Left ventricle myocardium inferior (tissue), 1 donor: ENCODE data around the gene WEE1. TPM values are rescaled to one million over a fixed set of nuclear protein-coding genes. Genes with fewer than 3 reads are reported as not detected.

Source experiments
- DNase-seq: peaks from one replicate; pipeline ENCODE4 v3.0.0-alpha.2; 2020
- H3K27ac ChIP-seq: fragments of 200-600 bp; replicated peaks from 2 replicates; pipeline ENCODE4 v1.8.0; 2021
- H3K27me3 ChIP-seq: fragments of 200-600 bp; 2 replicates; pipeline ENCODE4 v1.8.0; 2021; ENCODE audit warnings: low read depth
- H3K36me3 ChIP-seq: fragments of 200-600 bp; 2 replicates; pipeline ENCODE4 v1.8.0; 2021
- H3K4me1 ChIP-seq: fragments of 200-600 bp; 2 replicates; pipeline ENCODE4 v1.8.0; 2021
- H3K4me3 ChIP-seq: fragments of 200-600 bp; 2 replicates; pipeline ENCODE4 v1.8.0; 2021; ENCODE audit warnings: mild to moderate bottlenecking, moderate library complexity
- H3K9me3 ChIP-seq: fragments of 200-600 bp; replicated peaks from 2 replicates; pipeline ENCODE4 v1.8.0; 2021
- intact Hi-C: fragments of 100-400 bp; cut with micrococcal nuclease; formaldehyde crosslinking; loops from one replicate; pipeline ENCODE4 v1.11.0; 2022
- total RNA-seq: library from RNA; stranded (reverse); fragmentation: NEBNext Ultra II Directional; extraction: Animal tissue kit (Norgen Biotek cat#: 25700); gene quantifications from one replicate; pipeline ENCODE4 v1.2.1, GENCODE V29; 2021
- TF ChIP-seq, protein P1 (sequence below): fragments of 200-600 bp; IDR thresholded peaks from 2 replicates; pipeline ENCODE4 v1.8.0; 2021; ENCODE audit warnings: antibody characterized with exemption, mild to moderate bottlenecking, borderline replicate concordance
- donor health status: DM: no; HTN: yes; CAD: no; lungs with severe emphysema.

WEE1 gene
- total RNA-seq, 1 donor from 2014 or later: 41.8 TPM

DNA sequence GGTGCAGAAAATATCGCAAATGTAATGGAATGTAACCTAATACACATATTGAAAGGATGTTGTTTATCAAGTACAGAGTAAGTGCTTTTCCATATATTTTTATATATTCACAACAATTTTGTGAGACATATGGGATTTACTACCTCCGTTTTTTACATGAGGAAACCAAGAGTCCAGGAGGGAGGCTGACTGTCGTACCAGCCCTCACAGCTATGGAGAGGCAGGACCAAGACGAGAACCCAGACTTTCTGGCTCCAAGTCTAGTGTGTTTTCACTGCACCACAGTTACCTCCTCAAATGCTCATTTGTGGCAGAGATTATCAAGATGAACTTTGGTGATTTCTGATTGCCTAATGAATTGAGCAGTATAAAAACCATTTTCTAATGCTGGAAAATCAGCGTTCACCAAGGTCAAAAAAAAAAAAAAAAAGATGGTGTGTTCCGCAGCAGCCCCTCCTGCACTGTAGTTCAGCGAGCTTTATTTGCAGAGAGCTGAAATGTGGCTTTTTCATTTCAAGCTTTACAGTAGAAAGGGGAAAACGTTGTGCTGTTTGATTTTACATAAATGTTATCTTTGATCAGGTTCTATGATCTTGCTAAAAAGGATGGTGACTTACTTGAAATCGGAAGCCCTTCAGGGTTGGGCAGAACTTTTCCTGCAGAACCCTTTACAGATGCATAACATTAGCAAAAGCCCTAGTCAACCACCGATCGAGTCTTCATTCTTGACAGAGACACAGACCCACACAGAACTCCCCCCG is 44.7 kb upstream of the WEE1 start:
- Histone ChIP-seq H3K9me3 (no peaks in the 10 kb centered on the region), H3K36me3 (peaks cover 23% of the 10 kb centered on the region), H3K27me3 (no peaks in the 10 kb centered on the region), H3K4me3 (no peak overlapping the region), H3K4me1 (peaks cover 36% of the 10 kb centered on the region), H3K27ac (peak overlapping the region; percentile 42)
- DNase-seq: no peak
- intact Hi-C loops: no loop called here
- TF ChIP-seq, protein P1, sequence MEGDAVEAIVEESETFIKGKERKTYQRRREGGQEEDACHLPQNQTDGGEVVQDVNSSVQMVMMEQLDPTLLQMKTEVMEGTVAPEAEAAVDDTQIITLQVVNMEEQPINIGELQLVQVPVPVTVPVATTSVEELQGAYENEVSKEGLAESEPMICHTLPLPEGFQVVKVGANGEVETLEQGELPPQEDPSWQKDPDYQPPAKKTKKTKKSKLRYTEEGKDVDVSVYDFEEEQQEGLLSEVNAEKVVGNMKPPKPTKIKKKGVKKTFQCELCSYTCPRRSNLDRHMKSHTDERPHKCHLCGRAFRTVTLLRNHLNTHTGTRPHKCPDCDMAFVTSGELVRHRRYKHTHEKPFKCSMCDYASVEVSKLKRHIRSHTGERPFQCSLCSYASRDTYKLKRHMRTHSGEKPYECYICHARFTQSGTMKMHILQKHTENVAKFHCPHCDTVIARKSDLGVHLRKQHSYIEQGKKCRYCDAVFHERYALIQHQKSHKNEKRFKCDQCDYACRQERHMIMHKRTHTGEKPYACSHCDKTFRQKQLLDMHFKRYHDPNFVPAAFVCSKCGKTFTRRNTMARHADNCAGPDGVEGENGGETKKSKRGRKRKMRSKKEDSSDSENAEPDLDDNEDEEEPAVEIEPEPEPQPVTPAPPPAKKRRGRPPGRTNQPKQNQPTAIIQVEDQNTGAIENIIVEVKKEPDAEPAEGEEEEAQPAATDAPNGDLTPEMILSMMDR: no peak

DNA sequence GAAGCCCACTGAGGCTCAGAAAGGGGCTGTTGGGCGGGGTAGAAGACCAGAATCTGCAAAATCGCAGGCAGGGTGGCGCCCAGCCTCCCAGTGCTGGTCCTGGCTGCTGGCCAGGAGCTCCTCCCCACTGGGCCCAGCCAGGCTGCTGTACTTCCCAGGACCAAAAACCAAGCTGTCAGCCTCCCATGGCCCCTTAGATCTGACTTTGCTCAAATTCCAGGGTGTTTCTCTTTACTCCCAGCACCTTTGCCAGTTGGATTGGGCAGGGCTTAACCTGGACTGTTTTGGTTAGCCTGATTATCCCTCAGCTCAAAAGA is 44.2 kb upstream of the WEE1 start:
- H3K36me3 ChIP-seq: peaks cover 23% of the 10 kb centered on the region
- TF ChIP-seq, protein P1: no peak
- peak; percentile 26 for DNase-seq
- no peaks in the 10 kb centered on the region for H3K9me3 ChIP-seq
- H3K27me3 ChIP-seq: no peaks in the 10 kb centered on the region
- H3K27ac ChIP-seq: peak overlapping the region; percentile 42
- no peak overlapping the region for H3K4me3 ChIP-seq
- peaks cover 32% of the 10 kb centered on the region for H3K4me1 ChIP-seq
- intact Hi-C loops: no loop called here

DNA sequence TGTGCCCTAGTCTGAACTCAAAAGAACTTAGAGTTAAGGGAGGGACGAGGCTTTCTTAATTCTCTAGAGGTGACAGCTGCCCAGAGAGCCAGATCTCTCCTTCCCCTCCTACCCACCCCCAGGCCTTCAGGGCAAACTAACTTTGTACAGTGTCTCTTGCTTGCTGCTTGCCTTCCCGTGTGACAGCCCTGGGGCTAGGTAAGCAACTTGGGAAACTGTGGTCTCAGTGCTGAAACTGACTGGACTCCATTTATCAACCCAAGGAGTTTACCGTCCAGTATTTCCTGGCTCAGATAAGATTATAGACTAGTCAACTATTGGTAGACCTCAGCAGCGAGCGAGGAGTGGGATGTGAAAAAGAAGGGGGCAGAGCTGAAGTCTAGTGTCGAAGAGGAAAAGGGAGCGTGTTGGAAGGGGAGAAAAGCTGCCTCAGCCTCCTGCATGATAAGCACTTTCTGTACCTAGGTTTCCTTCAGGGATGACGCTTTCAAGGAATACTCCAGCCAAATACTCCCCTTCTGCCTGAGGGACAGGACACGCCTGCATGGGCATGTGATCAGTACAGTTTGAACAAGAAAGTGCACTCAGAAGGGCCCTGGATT is 43.3 kb upstream of the WEE1 start:
- Histone ChIP-seq H3K27ac (no peak overlapping the region), H3K27me3 (no peaks in the 10 kb centered on the region), H3K4me3 (no peak overlapping the region), H3K36me3 (peaks cover 21% of the 10 kb centered on the region), H3K9me3 (no peaks in the 10 kb centered on the region), H3K4me1 (peaks cover 32% of the 10 kb centered on the region)
- TF ChIP-seq, protein P1: no peak
- no peak for DNase-seq
- intact Hi-C loops: no loop called here

DNA sequence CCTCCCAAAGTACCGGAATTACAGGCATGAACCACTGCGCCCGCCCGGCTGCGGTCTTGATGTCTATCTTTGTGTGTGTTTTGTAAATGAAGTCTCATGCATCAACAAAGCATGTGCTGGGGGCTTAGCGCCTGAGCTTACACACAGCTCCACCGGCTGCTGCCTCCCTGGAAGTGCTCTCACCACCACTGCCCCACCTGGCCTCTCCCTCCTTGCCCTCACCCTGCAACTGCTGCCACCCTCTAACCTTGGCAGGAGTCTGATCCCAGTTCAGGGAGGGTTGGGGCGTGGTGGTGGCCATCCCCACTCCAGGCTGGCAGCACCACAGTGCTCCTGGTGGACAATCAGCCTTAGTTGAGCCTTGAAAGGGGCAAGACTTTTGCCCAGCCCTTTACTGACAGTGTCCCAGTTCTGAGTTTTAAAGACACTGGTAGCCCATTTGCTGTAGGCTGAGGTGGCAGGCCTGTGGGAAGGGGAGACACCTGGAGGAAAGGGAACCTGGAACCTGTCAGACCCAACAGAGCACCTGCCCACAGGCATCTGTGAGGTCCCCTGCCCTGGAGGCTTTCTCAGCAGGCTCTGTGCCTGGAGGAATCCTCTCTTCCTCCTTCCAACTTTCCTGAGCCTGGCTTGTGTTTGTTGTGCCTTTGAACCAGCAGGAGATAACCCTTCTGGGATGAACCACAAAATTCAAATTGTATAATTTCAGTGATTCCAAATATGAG is 42.4 kb upstream of the WEE1 start:
- no peak overlapping the region for H3K27ac ChIP-seq
- H3K4me1 ChIP-seq: peaks cover 36% of the 10 kb centered on the region
- no peak overlapping the region for H3K4me3 ChIP-seq
- TF ChIP-seq, protein P1: no peak
- H3K9me3 ChIP-seq: no peaks in the 10 kb centered on the region
- intact Hi-C loops: no loop called here
- H3K36me3 ChIP-seq: peaks cover 12% of the 10 kb centered on the region
- DNase-seq: no peak
- H3K27me3 ChIP-seq: no peaks in the 10 kb centered on the region

DNA sequence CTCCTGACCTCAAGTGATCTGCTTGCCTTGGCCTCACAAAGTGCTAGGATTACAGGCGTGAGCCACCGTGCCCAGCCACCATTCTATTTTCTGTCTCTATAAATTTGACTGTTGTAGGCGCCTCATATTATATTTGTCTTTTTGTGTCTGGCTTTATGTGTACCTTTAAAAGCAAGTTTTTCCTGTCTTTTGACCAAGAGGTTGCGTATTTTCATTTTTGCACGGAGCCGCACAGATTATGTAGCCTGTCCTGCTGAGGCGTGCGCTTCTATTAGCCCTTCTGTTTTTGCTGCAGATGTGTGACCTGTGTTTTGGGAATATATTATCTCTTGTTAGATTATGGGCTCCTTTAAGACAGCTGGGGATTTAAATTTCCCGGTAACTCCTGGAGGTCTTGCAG is 40.4 kb upstream of the WEE1 start:
- Histone ChIP-seq H3K27me3 (no peaks in the 10 kb centered on the region), H3K4me1 (peaks cover 22% of the 10 kb centered on the region), H3K27ac (no peak overlapping the region), H3K9me3 (no peaks in the 10 kb centered on the region), H3K36me3 (peaks cover 4% of the 10 kb centered on the region), H3K4me3 (no peak overlapping the region)
- intact Hi-C loops: no loop called here
- TF ChIP-seq, protein P1: no peak
- DNase-seq: no peak
